ENCODE results near the gene LYZL4. TPM values are rescaled to one million over a fixed set of nuclear protein-coding genes. Genes with fewer than 3 reads are reported as not detected.

LYZL4 gene
- polyA plus RNA-seq, 1 donor from 2014 or later: not detected

- H3K9me3 ChIP-seq (ENCODE audit: low read length): no peaks in the 10 kb centered on the region
- H3F3A ChIP-seq (ENCODE audit: insufficient read depth, low read length, poor library complexity, severe bottlenecking): no peaks in the 10 kb centered on the region
- H4K20me1 ChIP-seq (ENCODE audit: insufficient read depth): no peaks in the 10 kb centered on the region
- TF ChIP-seq RAD21 (conservative IDR thresholded peaks at IDR 0.05) (no peak), CTCF (IDR thresholded peaks at IDR 0.05; ENCODE audit: poor library complexity, severe bottlenecking) (no peak), EZH2 (IDR thresholded peaks at IDR 0.05; ENCODE audit: borderline replicate concordance, insufficient read depth, low read length, poor library complexity, severe bottlenecking) (no peak), SMC3 (conservative IDR thresholded peaks at IDR 0.05; ENCODE audit: poor library complexity) (no peak), POLR2AphosphoS5 (IDR thresholded peaks at IDR 0.05) (no peak), REST (IDR thresholded peaks at IDR 0.05; ENCODE audit: borderline replicate concordance) (no peak), EP300 (conservative IDR thresholded peaks at IDR 0.05; ENCODE audit: poor library complexity, severe bottlenecking) (no peak), MXI1 (conservative IDR thresholded peaks at IDR 0.05; ENCODE audit: poor library complexity, severe bottlenecking) (no peak), TAF1 (IDR thresholded peaks at IDR 0.05; ENCODE audit: low read depth) (no peak)
- H3K9ac ChIP-seq (ENCODE audit: low read length): no peak overlapping the region
- H3K4me2 ChIP-seq (ENCODE audit: low read length): no peak overlapping the region
- H3K27me3 ChIP-seq (ENCODE audit: insufficient read depth, low read depth, low read length): peaks cover 29% of the 10 kb centered on the region
- no peaks in the 10 kb centered on the region for H3K79me2 ChIP-seq (replicated peaks; ENCODE audit: insufficient read depth, low read length)
- no peak overlapping the region for H3K4me3 ChIP-seq (ENCODE audit: low read length)
- no peak overlapping the region for H2AFZ ChIP-seq (ENCODE audit: low read depth, low read length)
- no peaks in the 10 kb centered on the region for H3K36me3 ChIP-seq (ENCODE audit: insufficient read depth, low read length)
- H3K9me2 ChIP-seq (ENCODE audit: insufficient read depth, low read length): no peaks in the 10 kb centered on the region
- H3K27ac ChIP-seq (ENCODE audit: low read length): no peak overlapping the region
Observed at GRCh38 chr3:42425736-42426407, 15.5 kb upstream of the LYZL4 start.

GRCh38 chr3:42424911-42425310 lies 14.5 kb upstream of the LYZL4 start:
- Histone ChIP-seq H3K9me2 (ENCODE audit: insufficient read depth, low read length) (no peaks in the 10 kb centered on the region), H3K4me2 (ENCODE audit: low read length) (no peak overlapping the region), H3K27ac (ENCODE audit: low read length) (no peak overlapping the region), H4K20me1 (ENCODE audit: insufficient read depth) (no peaks in the 10 kb centered on the region), H3K9me3 (ENCODE audit: low read length) (no peaks in the 10 kb centered on the region), H3K4me3 (ENCODE audit: low read length) (no peak overlapping the region), H3K79me2 (replicated peaks; ENCODE audit: insufficient read depth, low read length) (no peaks in the 10 kb centered on the region), H3K27me3 (ENCODE audit: insufficient read depth, low read depth, low read length) (peaks cover 35% of the 10 kb centered on the region), H3K9ac (ENCODE audit: low read length) (no peak overlapping the region), H2AFZ (ENCODE audit: low read depth, low read length) (no peak overlapping the region), H3F3A (ENCODE audit: insufficient read depth, low read length, poor library complexity, severe bottlenecking) (no peaks in the 10 kb centered on the region), H3K36me3 (ENCODE audit: insufficient read depth, low read length) (no peaks in the 10 kb centered on the region)
- TF ChIP-seq EP300 (conservative IDR thresholded peaks at IDR 0.05; ENCODE audit: poor library complexity, severe bottlenecking): no peak
- no peak for TF ChIP-seq TAF1 (IDR thresholded peaks at IDR 0.05; ENCODE audit: low read depth)
- TF ChIP-seq EZH2 (IDR thresholded peaks at IDR 0.05; ENCODE audit: borderline replicate concordance, insufficient read depth, low read length, poor library complexity, severe bottlenecking): no peak
- no peak for TF ChIP-seq REST (IDR thresholded peaks at IDR 0.05; ENCODE audit: borderline replicate concordance)
- TF ChIP-seq RAD21 (conservative IDR thresholded peaks at IDR 0.05): no peak
